Tibial nerve (tissue), 4 donors: ENCODE measurements around the gene VWF. TPM values are rescaled to one million over a fixed set of nuclear protein-coding genes. Genes with fewer than 3 reads are reported as not detected.

Experiments
- DNase-seq, 2 donors: peaks; one replicate each; pipeline ENCODE4 v3.0.0-alpha.2; 2019; ENCODE audit warnings: low spot score in 2 of 2
- H3K27ac ChIP-seq, 4 donors: fragments of 200-600 bp; sonication (generic) in 3 of 4; one replicate each; pipeline ENCODE4 v1.5.1; 2017 to 2019; ENCODE audit warnings: mild to moderate bottlenecking in 1 of 4
- H3K27me3 ChIP-seq, 2 donors: fragments of 200-600 bp; sonication (generic) in 1 of 2; one replicate each; pipeline versions ENCODE4 v1.5.1 to v1.6.0; 2017 to 2019
- H3K36me3 ChIP-seq, 3 donors: fragments of 200-600 bp; sonication (generic); one replicate each; pipeline ENCODE4 v1.5.1; 2018 to 2019
- H3K4me1 ChIP-seq, 4 donors: fragments of 200-600 bp; sonication (generic) in 3 of 4; one replicate each; pipeline ENCODE4 v1.5.1; 2017 to 2019
- H3K4me3 ChIP-seq, 4 donors: fragments of 200-600 bp; sonication (generic) in 3 of 4; one replicate each; pipeline ENCODE4 v1.5.1; 2017 to 2019; ENCODE audit warnings: mild to moderate bottlenecking in 1 of 4, moderate library complexity in 1 of 4
- H3K9me3 ChIP-seq, 4 donors: fragments of 200-600 bp; sonication (generic) in 3 of 4; one replicate each; pipeline ENCODE4 v1.5.1; 2017 to 2019
- EP300 ChIP-seq, 2 donors: sonication (generic); formaldehyde crosslinking; IDR thresholded peaks; one replicate each; pipeline ENCODE4 v1.6.1; 2017; ENCODE audit warnings: antibody characterized with exemption in 2 of 2, mild to moderate bottlenecking in 1 of 2
- POLR2A ChIP-seq, 2 donors: fragments of 450-650 bp; IDR thresholded peaks; one replicate each; pipeline ENCODE4 v1.6.1; 2017; ENCODE audit warnings: antibody characterized with exemption in 2 of 2, mild to moderate bottlenecking in 2 of 2, moderate library complexity in 2 of 2
- WGBS, 2 donors: methylation state at CpG; one replicate each; pipeline ENCODE4 v1.1.5; 2018; 5-methylcytosine and 5-hydroxymethylcytosine counted together
- total RNA-seq, 4 donors: library from RNA; depleted of rRNA; stranded (reverse); fragments of >200 nt; gene quantifications; one replicate each; pipeline ENCODE4 v1.1.0, GENCODE V29; 2016
- TF ChIP-seq, protein P1 (sequence below), 5 experiments: fragments of 200-600 bp in 3 of 5; fragments of 450-650 bp in 2 of 5; sonication (generic) in 3 of 5; IDR thresholded peaks; one replicate each; pipeline ENCODE4 v1.5.1; 2016 to 2019; ENCODE audit warnings: antibody characterized with exemption in 5 of 5, mild to moderate bottlenecking in 3 of 5, moderate library complexity in 2 of 5

The VWF gene
- total RNA-seq, 4 donors from 2014 or later = 82.7 to 311 (median 214) TPM

DNA sequence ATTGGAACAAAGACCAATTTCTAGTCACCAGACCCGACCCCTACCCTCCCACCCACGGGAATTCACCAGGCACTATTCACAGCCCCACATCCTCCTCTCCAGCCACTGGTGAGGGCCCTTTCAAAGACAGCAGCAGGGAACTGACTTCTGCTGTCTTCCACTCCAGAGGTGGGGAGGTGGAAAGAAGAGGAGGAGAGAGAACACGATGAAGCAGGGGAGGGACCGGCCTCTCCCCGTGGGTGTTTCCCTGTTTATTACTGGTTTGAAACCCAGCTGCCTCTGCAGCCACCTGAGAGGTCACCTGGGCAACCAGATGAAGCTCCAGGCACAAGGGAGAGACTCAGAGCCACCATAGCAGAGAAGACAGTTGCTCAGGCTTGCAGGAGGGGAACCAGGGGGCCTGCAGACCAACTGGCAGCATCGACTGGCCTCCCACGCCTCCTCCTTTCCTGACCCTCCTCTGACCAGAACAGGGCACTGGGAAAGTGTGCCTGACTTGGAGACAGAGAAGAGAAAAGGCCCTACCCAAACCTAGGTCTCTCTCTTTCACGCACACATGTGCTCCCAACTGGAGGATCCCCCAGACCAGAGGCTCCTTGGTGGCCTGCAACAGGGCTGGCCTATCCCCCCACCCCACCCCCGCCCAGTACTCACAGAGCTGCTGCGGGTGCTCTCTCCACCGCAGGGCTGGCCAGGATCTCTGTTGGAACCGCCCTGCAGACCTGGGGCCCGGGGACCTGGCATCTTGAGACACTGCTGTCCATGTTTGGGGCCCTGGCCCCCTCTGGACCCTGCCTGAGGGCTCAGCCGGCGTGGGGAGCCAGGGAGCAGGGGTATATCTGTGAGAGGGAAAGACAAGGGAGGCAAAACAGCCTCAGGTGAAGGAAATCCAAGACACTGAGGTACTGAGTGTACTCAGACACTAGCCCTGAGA lies 202.2 kb downstream of the VWF start:
- 60 to 67% methylated on average over 13 to 15 of the region's 15 CpGs for WGBS, 2 donors
- no peaks in the 10 kb centered on the region for H3K4me1 ChIP-seq
- no peaks in the 10 kb centered on the region for H3K9me3 ChIP-seq
- H3K27ac ChIP-seq = no peak overlapping the region
- no peak overlapping the region for H3K4me3 ChIP-seq
- no peaks in the 10 kb centered on the region for H3K27me3 ChIP-seq
- DNase-seq = no peak
- no peaks in the 10 kb centered on the region for H3K36me3 ChIP-seq
- TF ChIP-seq, protein P1, sequence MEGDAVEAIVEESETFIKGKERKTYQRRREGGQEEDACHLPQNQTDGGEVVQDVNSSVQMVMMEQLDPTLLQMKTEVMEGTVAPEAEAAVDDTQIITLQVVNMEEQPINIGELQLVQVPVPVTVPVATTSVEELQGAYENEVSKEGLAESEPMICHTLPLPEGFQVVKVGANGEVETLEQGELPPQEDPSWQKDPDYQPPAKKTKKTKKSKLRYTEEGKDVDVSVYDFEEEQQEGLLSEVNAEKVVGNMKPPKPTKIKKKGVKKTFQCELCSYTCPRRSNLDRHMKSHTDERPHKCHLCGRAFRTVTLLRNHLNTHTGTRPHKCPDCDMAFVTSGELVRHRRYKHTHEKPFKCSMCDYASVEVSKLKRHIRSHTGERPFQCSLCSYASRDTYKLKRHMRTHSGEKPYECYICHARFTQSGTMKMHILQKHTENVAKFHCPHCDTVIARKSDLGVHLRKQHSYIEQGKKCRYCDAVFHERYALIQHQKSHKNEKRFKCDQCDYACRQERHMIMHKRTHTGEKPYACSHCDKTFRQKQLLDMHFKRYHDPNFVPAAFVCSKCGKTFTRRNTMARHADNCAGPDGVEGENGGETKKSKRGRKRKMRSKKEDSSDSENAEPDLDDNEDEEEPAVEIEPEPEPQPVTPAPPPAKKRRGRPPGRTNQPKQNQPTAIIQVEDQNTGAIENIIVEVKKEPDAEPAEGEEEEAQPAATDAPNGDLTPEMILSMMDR (IDR thresholded peaks at IDR 0.05) = no peak

GRCh38 chr12:5921027-5921909 lies 203.2 kb downstream of the VWF start:
- DNase-seq = no peak
- TF ChIP-seq POLR2A (IDR thresholded peaks at IDR 0.05) = no peak
- TF ChIP-seq, protein P1 (IDR thresholded peaks at IDR 0.05) = no peak
- no peak for TF ChIP-seq EP300 (IDR thresholded peaks at IDR 0.05)
- no peaks in the 10 kb centered on the region for H3K9me3 ChIP-seq
- no peak overlapping the region for H3K4me3 ChIP-seq
- H3K27me3 ChIP-seq = no peaks in the 10 kb centered on the region
- no peak overlapping the region for H3K27ac ChIP-seq
- WGBS, 2 donors = 93% methylated on average over 25 of the region's 25 CpGs
- H3K36me3 ChIP-seq = no peaks in the 10 kb centered on the region
- no peaks in the 10 kb centered on the region for H3K4me1 ChIP-seq

GRCh38 chr12:5916785-5917290 lies 207.6 kb downstream of the VWF start:
- TF ChIP-seq, protein P1 (IDR thresholded peaks at IDR 0.05) = no peak
- TF ChIP-seq EP300 (IDR thresholded peaks at IDR 0.05) (no peak), POLR2A (IDR thresholded peaks at IDR 0.05) (no peak)
- no peaks in the 10 kb centered on the region for H3K4me1 ChIP-seq
- no peak overlapping the region for H3K27ac ChIP-seq
- H3K4me3 ChIP-seq = no peak overlapping the region
- WGBS, 2 donors = 75 to 79% methylated on average over 9 of the region's 9 CpGs
- H3K9me3 ChIP-seq = no peaks in the 10 kb centered on the region
- no peak for DNase-seq
- H3K36me3 ChIP-seq = no peaks in the 10 kb centered on the region
- no peaks in the 10 kb centered on the region for H3K27me3 ChIP-seq

DNA sequence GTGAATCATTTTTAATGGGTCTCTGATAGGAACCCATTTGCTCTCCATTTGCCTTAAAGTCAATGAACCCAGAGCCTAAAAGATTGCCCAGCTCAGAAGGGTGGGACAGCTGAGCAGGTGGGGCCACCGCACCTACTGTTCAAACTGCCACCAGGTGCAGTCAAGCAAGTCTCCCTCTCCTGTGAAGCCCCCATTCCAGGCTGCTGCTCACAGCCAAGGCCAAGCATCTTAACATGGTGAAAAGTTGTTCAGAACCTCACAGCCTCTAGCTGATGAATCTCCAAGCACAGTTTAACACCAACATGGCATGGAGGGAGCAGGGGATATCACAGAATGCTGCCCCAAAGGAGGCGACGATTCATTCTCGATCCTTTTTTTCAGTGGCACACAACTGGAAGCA lies 209.0 kb downstream of the VWF start:
- TF ChIP-seq POLR2A (IDR thresholded peaks at IDR 0.05) (no peak), EP300 (IDR thresholded peaks at IDR 0.05) (no peak)
- TF ChIP-seq, protein P1 (IDR thresholded peaks at IDR 0.05) = no peak
- H3K27ac ChIP-seq = no peak overlapping the region
- WGBS, 2 donors = 84 to 90% methylated on average over 4 of the region's 4 CpGs
- H3K36me3 ChIP-seq = no peaks in the 10 kb centered on the region
- H3K4me3 ChIP-seq = no peak overlapping the region
- no peak for DNase-seq
- no peaks in the 10 kb centered on the region for H3K27me3 ChIP-seq
- H3K9me3 ChIP-seq = no peaks in the 10 kb centered on the region
- no peaks in the 10 kb centered on the region for H3K4me1 ChIP-seq
